ENCODE results near the gene ATRIP. TPM values are rescaled to one million over a fixed set of nuclear protein-coding genes. Genes with fewer than 3 reads are reported as not detected.
A peak's percentile ranks its signal among the peaks of the same experiment; 100 is the strongest.
"Not testable (repeated sequence)": the region's sequence is repeated elsewhere in the genome, so short reads cannot be mapped to it uniquely, and the experiment has no call there.

Gene ATRIP
- total and polyA plus RNA-seq, 8 donors, result 2.3 to 34.4 (median 4.6) TPM

DNA sequence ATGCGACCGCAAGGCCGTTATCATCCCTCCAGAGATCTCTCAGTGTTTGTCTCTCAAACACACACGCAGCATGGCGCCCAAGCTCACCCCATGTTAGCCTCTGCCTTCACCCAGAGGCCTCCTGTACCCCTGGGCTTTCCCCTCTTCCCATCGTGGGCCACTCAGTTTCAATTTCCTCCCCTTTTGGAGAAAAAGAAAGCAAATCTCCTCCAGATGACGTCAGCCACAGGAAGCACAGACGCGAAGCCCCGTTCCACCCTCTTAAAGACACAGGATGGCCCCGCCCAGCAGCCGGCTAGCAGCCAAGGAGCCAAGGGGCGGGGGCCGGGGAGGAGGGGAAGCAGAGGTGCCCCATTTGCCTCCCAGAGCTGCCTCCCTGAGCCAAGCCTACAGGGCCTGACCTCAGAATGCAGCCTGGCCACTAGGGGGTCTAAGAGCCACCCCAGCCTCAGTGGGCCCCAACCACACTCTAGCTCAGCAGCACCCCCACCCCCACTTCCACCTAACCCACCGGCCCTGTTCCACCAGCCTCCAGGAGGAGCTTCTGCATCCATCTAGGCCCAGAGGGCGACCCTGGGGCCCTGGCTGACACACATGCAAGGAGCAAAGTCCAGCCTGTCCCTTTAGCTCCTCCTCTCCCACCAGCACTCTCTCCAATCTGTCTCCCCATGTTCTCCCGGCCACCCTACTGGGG lies 26.5 kb downstream of the ATRIP start:
- H3K36me3 ChIP-seq, result peaks cover 16 to 53% (median 37%) of the 10 kb centered on the region in 4 donors
- H3K27me3 ChIP-seq, result no peaks in the 10 kb centered on the region
- peak overlapping the region; percentile 52 to 73 (median 60) for H3K4me3 ChIP-seq
- TF ChIP-seq POLR2AphosphoS5 (IDR thresholded peaks at IDR 0.05), result peak; percentile 82 to 88 (median 87)
- peak in 2 of 7 experiments; percentile 17 to 37 for TF ChIP-seq CTCF (IDR thresholded peaks at IDR 0.05)
- peak in 1 of 4 donors; percentile 55 for TF ChIP-seq POLR2A (IDR thresholded peaks at IDR 0.05)
- TF ChIP-seq EP300 (IDR thresholded peaks at IDR 0.05), result no peak
- H3K4me1 ChIP-seq, result peaks cover 30 to 53% (median 52%) of the 10 kb centered on the region in 4 donors
- 1 to 3% (median 2%) methylated on average over 17 of the region's 17 CpGs for WGBS, 5 donors
- H3K27ac ChIP-seq, result peak overlapping the region; percentile 89 to 100 (median 95)
- DNase-seq, result peak; percentile 94 to 97
- intact Hi-C loops (cut with DNase I; ENCODE audit: low total_unique reads), result no loop called here
- no peaks in the 10 kb centered on the region for H3K9me3 ChIP-seq

GRCh38 chr3:48473617-48473952 lies 27.0 kb downstream of the ATRIP start:
- DNase-seq, result no peak

GRCh38 chr3:48474031-48474430 lies 27.5 kb downstream of the ATRIP start:
- peaks cover 7 to 53% (median 36%) of the 10 kb centered on the region in 4 donors for H3K36me3 ChIP-seq
- intact Hi-C loops (cut with DNase I; ENCODE audit: low total_unique reads); DNase-seq; H3K4me3 ChIP-seq; H3K9me3 ChIP-seq; H3K27me3 ChIP-seq: not testable (repeated sequence)
- 90 to 97% (median 94%) methylated on average over 4 of the region's 4 CpGs for WGBS, 5 donors
- peaks cover 21 to 44% (median 42%) of the 10 kb centered on the region in 4 donors for H3K4me1 ChIP-seq
- peak overlapping the region in 4 of 5 donors; percentile 92 to 100 (median 96) for H3K27ac ChIP-seq

More at GRCh38 chr3:48473617-48473952, 27.0 kb downstream of the ATRIP start:
- Histone ChIP-seq H3K4me1 (peaks cover 24 to 48% (median 47%) of the 10 kb centered on the region in 4 donors), H3K36me3 (peaks cover 11 to 53% (median 36%) of the 10 kb centered on the region in 4 donors), H3K27ac (peak overlapping the region; percentile 89 to 100 (median 95)), H3K27me3 (no peaks in the 10 kb centered on the region), H3K4me3 (peak overlapping the region in 2 of 4 donors; percentile 52 to 60), H3K9me3 (no peaks in the 10 kb centered on the region)
- WGBS, 5 donors, result 68 to 78% (median 71%) methylated on average over 5 of the region's 5 CpGs
- intact Hi-C loops (cut with DNase I; ENCODE audit: low total_unique reads), result no loop called here
- TF ChIP-seq CTCF (IDR thresholded peaks at IDR 0.05), result no peak

DNA sequence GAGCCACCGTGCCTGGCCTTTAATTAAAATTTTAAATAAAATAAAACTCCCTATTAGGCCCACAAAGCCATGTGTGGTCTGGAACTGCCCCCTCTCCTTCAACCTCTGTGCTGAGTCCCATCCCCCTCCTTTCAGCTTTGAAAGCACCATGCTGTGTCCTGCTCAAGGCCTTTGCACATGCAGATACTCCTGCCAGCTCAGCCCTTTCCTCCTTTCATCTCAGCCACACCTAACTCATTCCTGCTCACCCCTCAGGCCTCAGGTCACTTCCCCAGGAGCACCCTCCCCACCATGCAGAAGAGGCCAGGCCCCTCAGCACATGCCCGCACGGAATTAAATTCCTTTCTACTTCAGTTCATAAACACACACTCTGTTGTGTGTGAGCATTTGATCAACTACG lies 28.1 kb downstream of the ATRIP start:
- intact Hi-C loops (cut with DNase I; ENCODE audit: low total_unique reads), result no loop called here
- 53 to 72% (median 70%) methylated on average over 4 of the region's 4 CpGs for WGBS, 5 donors
- no peaks in the 10 kb centered on the region for H3K27me3 ChIP-seq
- H3K36me3 ChIP-seq, result peaks cover 1 to 50% (median 33%) of the 10 kb centered on the region in 4 donors
- TF ChIP-seq EP300 (IDR thresholded peaks at IDR 0.05) (no peak), CTCF (IDR thresholded peaks at IDR 0.05) (no peak), POLR2AphosphoS5 (IDR thresholded peaks at IDR 0.05) (no peak), POLR2A (IDR thresholded peaks at IDR 0.05) (no peak)
- peaks cover 21 to 38% (median 36%) of the 10 kb centered on the region in 4 donors for H3K4me1 ChIP-seq
- no peaks in the 10 kb centered on the region for H3K9me3 ChIP-seq
- H3K4me3 ChIP-seq, result no peak overlapping the region
- DNase-seq, result peak in 1 of 2 donors; percentile 41
- H3K27ac ChIP-seq, result peak overlapping the region in 1 of 5 donors; percentile 100

- Histone ChIP-seq H3K36me3 (peaks cover 0 to 44% (median 28%) of the 10 kb centered on the region in 4 donors), H3K27me3 (no peaks in the 10 kb centered on the region), H3K4me3 (no peak overlapping the region), H3K9me3 (no peaks in the 10 kb centered on the region), H3K4me1 (peaks cover 17 to 32% (median 31%) of the 10 kb centered on the region in 4 donors), H3K27ac (peak overlapping the region in 1 of 5 donors; percentile 46)
- intact Hi-C loops (cut with DNase I; ENCODE audit: low total_unique reads), result no loop called here
- no peak for TF ChIP-seq CTCF (IDR thresholded peaks at IDR 0.05)
- TF ChIP-seq EP300 (IDR thresholded peaks at IDR 0.05), result no peak
- TF ChIP-seq POLR2AphosphoS5 (IDR thresholded peaks at IDR 0.05), result no peak
- no peak for TF ChIP-seq POLR2A (IDR thresholded peaks at IDR 0.05)
- WGBS, 5 donors, result 77 to 88% (median 85%) methylated on average over 11 of the region's 11 CpGs
- DNase-seq, result no peak
Observed at GRCh38 chr3:48475188-48475587, 28.7 kb downstream of the ATRIP start.

Data from stomach (tissue), 9 donors.